Measurements from ENCODE around the gene HOXD9. TPM values are rescaled to one million over a fixed set of nuclear protein-coding genes. Genes with fewer than 3 reads are reported as not detected.

HOXD9 gene
- total RNA-seq, 1 experiment from 2014 or later, result not detected

DNA sequence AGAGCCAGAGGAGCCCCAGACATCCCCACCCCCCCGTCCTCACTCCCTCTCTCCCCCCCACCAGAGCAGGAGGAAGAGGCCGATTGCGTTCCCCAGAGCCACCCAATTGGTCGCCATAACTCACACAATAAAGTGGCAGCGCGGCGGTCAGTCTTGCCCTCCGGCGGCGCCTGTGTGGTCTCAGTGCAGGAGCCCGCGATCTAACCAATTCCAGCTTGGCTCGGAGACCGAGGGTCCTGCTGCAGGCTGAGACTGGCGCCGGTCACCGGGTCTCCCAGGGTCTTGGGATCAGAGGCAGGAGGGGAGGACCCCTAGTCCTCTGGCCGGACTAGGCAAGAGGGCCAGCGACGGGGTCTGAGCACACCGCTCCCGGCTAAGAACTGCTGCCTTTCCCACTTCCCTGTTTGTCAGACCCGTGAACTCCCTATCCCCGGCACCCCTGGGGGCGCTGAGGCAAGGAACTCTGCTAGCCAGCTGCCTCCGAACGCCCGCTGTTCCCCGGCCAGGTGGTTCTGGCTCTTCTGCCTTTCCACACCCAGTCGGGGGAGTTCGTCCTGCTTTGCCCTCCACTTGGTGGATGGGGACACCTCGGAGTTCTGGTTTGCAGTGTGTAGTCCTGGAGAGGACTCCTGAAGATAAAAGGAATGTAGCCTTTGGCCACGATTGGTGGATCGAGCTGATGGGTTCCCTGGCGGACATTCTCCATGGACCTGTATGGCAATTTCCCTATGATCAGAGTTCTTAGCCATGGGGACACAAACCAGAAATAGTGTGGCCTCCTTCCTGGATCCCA, 24.0 kb upstream of the HOXD9 start:
- H3K4me2 ChIP-seq, result 0 out of 2 replicates have a peak overlapping the region, but pooled peaks have one; percentile 90
- peaks cover 53% of the 10 kb centered on the region for H3K27me3 ChIP-seq (ENCODE audit: insufficient read depth, low read depth)
- H4K20me1 ChIP-seq (ENCODE audit: insufficient read depth), result no peaks in the 10 kb centered on the region
- H3K4me1 ChIP-seq (replicated peaks; ENCODE audit: insufficient read depth), result peaks cover 13% of the 10 kb centered on the region; the same call in 1 of the 2 replicates
- H3K27ac ChIP-seq, result no peak overlapping the region
- no peaks in the 10 kb centered on the region for H3K36me3 ChIP-seq (ENCODE audit: low read depth)
- BruUV-seq (replicated peaks), result no TSS peak
- ChIA-PET CTCF (interaction anchor here (0.6 to 2.3 kb wide), 4 partner anchors 408 to 1096 kb away, joined by 3 to 22 read pairs (median 8); no protein-coding TSS in a partner anchor), POLR2A (ENCODE audit: unreplicated experiment) (no interaction called here)
- no peaks in the 10 kb centered on the region for H3K9me2 ChIP-seq (ENCODE audit: insufficient read depth)
- no peaks in the 10 kb centered on the region for H3K79me2 ChIP-seq (ENCODE audit: low read depth)
- intact Hi-C loops (cut with micrococcal nuclease; ENCODE audit: unreplicated experiment), result loop anchor here (5.0 to 10.0 kb wide), 2 partner anchors 1066 to 1634 kb away; no protein-coding TSS in a partner anchor
- H3K4me3 ChIP-seq, result no peak overlapping the region
- H2AFZ ChIP-seq, result no peak overlapping the region
- H3F3A ChIP-seq (ENCODE audit: insufficient read depth, low read depth), result no peaks in the 10 kb centered on the region
- H3K9me3 ChIP-seq (ENCODE audit: insufficient read depth, low read depth), result no peaks in the 10 kb centered on the region
- no peak for DNase-seq
- TF ChIP-seq, protein P1, sequence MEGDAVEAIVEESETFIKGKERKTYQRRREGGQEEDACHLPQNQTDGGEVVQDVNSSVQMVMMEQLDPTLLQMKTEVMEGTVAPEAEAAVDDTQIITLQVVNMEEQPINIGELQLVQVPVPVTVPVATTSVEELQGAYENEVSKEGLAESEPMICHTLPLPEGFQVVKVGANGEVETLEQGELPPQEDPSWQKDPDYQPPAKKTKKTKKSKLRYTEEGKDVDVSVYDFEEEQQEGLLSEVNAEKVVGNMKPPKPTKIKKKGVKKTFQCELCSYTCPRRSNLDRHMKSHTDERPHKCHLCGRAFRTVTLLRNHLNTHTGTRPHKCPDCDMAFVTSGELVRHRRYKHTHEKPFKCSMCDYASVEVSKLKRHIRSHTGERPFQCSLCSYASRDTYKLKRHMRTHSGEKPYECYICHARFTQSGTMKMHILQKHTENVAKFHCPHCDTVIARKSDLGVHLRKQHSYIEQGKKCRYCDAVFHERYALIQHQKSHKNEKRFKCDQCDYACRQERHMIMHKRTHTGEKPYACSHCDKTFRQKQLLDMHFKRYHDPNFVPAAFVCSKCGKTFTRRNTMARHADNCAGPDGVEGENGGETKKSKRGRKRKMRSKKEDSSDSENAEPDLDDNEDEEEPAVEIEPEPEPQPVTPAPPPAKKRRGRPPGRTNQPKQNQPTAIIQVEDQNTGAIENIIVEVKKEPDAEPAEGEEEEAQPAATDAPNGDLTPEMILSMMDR (conservative IDR thresholded peaks at IDR 0.05), result no peak
- no peak for TF ChIP-seq EZH2 (IDR thresholded peaks at IDR 0.05; ENCODE audit: low read depth)

- Histone ChIP-seq H3F3A (ENCODE audit: insufficient read depth, low read depth) (no peaks in the 10 kb centered on the region), H4K20me1 (ENCODE audit: insufficient read depth) (no peaks in the 10 kb centered on the region), H3K27me3 (ENCODE audit: insufficient read depth, low read depth) (peaks cover 53% of the 10 kb centered on the region), H3K9me2 (ENCODE audit: insufficient read depth) (no peaks in the 10 kb centered on the region), H3K27ac (no peak overlapping the region), H2AFZ (no peak overlapping the region), H3K79me2 (ENCODE audit: low read depth) (no peaks in the 10 kb centered on the region), H3K36me3 (ENCODE audit: low read depth) (no peaks in the 10 kb centered on the region), H3K9me3 (ENCODE audit: insufficient read depth, low read depth) (no peaks in the 10 kb centered on the region), H3K4me2 (no peak overlapping the region), H3K4me3 (no peak overlapping the region), H3K4me1 (replicated peaks; ENCODE audit: insufficient read depth) (peaks cover 13% of the 10 kb centered on the region; the same call in 1 of the 2 replicates)
- no peak for DNase-seq
- BruUV-seq (replicated peaks), result no TSS peak
- intact Hi-C loops (cut with micrococcal nuclease; ENCODE audit: unreplicated experiment), result loop anchor here (5.0 to 10.0 kb wide), 2 partner anchors 1067 to 1634 kb away; no protein-coding TSS in a partner anchor
- TF ChIP-seq EZH2 (IDR thresholded peaks at IDR 0.05; ENCODE audit: low read depth), result no peak
- TF ChIP-seq, protein P1 (conservative IDR thresholded peaks at IDR 0.05), result no peak
- ChIA-PET POLR2A (ENCODE audit: unreplicated experiment) (no interaction called here), CTCF (no interaction called here)
Observed at GRCh38 chr2:176099159-176099727, 23.3 kb upstream of the HOXD9 start.

- Histone ChIP-seq H3K9me2 (ENCODE audit: insufficient read depth) (no peaks in the 10 kb centered on the region), H3K27ac (no peak within 1 kb of the TSS), H3K27me3 (ENCODE audit: insufficient read depth, low read depth) (peaks cover 49% of the 10 kb centered on the region), H3K4me2 (no peak within 1 kb of the TSS), H3F3A (ENCODE audit: insufficient read depth, low read depth) (no peaks in the 10 kb centered on the region), H3K79me2 (ENCODE audit: low read depth) (no peaks in the 10 kb centered on the region), H4K20me1 (ENCODE audit: insufficient read depth) (no peaks in the 10 kb centered on the region), H3K9me3 (ENCODE audit: insufficient read depth, low read depth) (no peaks in the 10 kb centered on the region), H2AFZ (no peak within 1 kb of the TSS), H3K4me3 (no peak within 1 kb of the TSS), H3K36me3 (ENCODE audit: low read depth) (no peaks in the 10 kb centered on the region), H3K4me1 (replicated peaks; ENCODE audit: insufficient read depth) (peaks cover 13% of the 10 kb centered on the region; the same call in 1 of the 2 replicates)
- intact Hi-C loops (cut with micrococcal nuclease; ENCODE audit: unreplicated experiment), result loop anchor here (5.0 to 10.0 kb wide), 2 partner anchors 1068 to 1635 kb away; no protein-coding TSS in a partner anchor
- POLR2A ChIA-PET (ENCODE audit: unreplicated experiment), result no interaction called here
- no peak for DNase-seq
- TF ChIP-seq EZH2 (IDR thresholded peaks at IDR 0.05; ENCODE audit: low read depth), result no peak
- TF ChIP-seq, protein P1 (conservative IDR thresholded peaks at IDR 0.05), result no peak
- CTCF ChIA-PET, result no interaction called here
- BruUV-seq (replicated peaks), result no TSS peak
Observed at GRCh38 chr2:176099728-176100546, 22.6 kb upstream of the HOXD9 start, which contains the start of gene HOXD12. Gene HOXD12, plus strand, starts transcription at chr2:176099795. Its CDS starts 7 bp downstream, at chr2:176099802.

Data from PC-9 (cell line).